CD4-positive, alpha-beta T cell treated with Interleukin-10 for 1 hour (primary cell): ENCODE data around the gene ROM1.
"Not testable (repeated sequence)": the region's sequence is repeated elsewhere in the genome, so short reads cannot be mapped to it uniquely, and the experiment has no call there.

Experiments used
- DNase-seq: peaks from one replicate; pipeline ENCODE4 v3.0.0-alpha.2; 2020

The ROM1 gene

GRCh38 chr11:62610814-62611704 is 2.0 kb upstream of the ROM1 start:
- DNase-seq = no peak

DNA sequence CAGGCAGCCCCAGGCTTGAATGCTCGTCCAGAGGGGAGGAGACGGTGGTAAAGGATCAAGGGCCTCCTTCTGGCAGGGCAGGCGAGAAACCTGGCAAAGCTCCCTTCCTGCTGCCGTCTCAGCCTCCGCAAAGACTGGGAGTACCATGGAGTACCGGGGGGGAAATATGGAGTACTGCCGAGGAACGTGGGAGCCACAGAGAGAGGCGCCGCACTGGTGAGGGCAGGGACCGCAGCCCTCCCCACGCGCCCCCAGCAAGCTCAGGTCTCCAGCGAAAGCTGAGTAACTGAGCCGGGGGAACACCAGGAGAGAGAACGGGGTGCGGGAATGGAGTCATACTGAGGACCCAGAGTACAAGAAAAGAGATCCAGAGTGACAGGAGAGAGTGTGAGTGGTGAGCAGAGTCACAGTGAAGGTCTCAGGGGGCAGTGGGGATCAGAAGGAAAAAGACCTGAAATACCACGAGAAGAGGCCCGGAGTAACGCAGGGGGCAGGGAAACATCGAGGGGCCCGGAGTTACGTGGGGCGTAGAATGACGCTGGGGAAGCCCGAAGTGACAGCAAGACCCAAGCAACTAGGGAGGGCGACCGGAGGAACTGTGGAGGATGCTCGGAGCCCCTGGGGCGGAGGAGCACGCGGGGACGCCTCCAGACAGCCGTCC is 1.2 kb upstream of the ROM1 start:
- DNase-seq = no peak

- no peak for DNase-seq
Observed at GRCh38 chr11:62613291-62613778, 278 bp downstream of the ROM1 start.

DNA sequence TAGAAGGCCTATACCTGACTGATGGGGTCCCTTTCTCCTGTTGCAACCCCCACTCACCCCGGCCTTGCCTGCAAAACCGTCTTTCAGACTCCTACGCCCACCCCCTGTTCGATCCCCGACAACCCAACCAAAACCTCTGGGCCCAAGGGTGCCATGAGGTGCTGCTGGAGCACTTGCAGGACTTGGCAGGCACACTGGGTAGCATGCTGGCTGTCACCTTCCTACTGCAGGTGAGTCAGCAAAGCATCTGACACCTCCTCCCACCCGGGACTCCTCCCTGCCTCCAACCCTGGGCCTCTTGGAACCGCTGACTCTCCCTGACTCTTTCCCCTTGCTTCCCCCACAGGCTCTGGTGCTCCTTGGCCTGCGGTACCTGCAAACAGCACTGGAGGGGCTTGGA is 1.2 kb downstream of the ROM1 start:
- no peak for DNase-seq

DNA sequence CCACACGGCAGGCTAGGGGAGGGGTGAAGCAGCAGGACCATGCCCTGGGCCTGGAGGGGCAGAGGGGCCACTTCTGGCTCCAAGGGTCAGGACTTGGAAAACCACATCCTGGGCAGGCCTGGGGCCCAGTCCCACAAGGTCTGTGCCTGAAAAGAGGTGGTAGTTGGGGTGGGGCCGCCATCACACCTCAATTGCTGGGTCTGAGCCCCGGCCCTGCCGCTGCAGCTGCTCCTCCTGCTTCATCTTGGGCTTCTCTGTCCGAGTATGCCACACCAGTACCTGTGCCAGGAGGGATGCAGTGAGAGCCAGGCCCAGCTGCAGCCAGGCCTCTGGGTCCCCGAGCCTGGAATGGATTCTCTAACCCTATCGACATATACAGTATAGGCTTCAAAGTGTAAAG is 2.5 kb downstream of the ROM1 start:
- no peak for DNase-seq

DNA sequence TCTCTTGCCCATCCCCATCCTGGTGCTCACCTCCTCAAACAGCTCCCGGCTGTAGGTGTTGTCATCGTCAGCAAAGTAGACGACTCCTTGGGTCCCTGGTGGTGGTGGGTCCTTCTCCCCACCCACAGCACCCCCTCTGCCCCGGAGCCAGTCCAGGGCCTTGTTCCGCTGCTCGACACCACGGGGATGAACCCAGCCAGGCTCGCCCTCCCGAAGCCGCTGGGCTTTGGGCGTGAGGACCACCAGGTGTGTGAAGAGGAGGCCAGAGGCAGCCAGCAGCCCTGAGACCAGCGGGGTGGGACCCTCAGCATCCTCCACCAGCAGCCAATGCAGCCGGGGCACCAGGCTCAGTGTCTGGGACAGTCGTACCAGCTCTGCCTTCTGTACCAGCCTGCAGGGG is 3.9 kb downstream of the ROM1 start:
- not testable (repeated sequence) for DNase-seq

GRCh38 chr11:62621027-62621566 is 8.0 kb downstream of the ROM1 start:
- no peak for DNase-seq

- peak; percentile 99 for DNase-seq
Observed at GRCh38 chr11:62621567-62622470, 8.8 kb downstream of the ROM1 start, which contains the start of gene B3GAT3. Gene B3GAT3, minus strand, starts transcription at chr11:62621986. Its CDS starts 39 bp downstream, at chr11:62621947.

- no peak for DNase-seq
Observed at GRCh38 chr11:62622476-62623089, 9.5 kb downstream of the ROM1 start.

GRCh38 chr11:62627713-62628112 is 14.7 kb downstream of the ROM1 start:
- no peak for DNase-seq

GRCh38 chr11:62632492-62632891 is 19.4 kb downstream of the ROM1 start:
- no peak for DNase-seq

DNA sequence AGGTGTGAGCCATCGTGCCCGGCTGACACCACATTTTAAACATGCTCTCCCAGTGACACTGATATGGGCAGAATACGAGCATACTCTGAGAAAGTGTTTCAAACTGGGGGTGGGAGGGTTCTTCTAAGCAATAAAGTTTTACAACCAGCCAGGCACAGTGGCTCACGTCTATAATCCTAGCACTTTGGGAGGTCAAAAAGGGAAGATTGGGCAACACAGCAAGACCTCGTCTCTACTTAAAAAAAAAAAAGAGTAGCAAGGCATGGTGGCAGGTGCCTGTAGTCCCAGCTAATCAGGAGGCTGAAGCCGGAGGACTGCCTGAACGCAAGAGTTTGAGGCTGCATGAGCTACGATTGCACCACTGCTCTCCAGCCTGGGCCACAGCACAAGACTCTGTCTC is 31.2 kb downstream of the ROM1 start:
- DNase-seq = no peak

DNA sequence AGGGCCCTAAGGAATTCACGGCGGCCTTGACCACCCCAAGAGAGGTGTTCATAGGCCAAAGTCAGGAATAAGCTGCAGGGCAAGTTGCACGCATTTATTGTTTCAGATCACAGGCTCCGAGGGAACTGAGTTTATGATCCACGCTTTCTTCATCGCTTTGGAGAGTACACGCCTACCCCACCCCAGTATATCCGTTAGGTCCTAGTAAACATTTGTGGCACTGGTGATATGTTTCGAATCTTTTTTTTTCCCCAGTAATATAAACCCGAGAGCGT is 32.6 kb downstream of the ROM1 start:
- no peak for DNase-seq

- DNase-seq = peak; percentile 99
Observed at GRCh38 chr11:62645946-62646824, 33.1 kb downstream of the ROM1 start, which contains the start of gene GANAB. Gene GANAB, minus strand, starts transcription at chr11:62646613. Its CDS starts 14 bp downstream, at chr11:62646599.

GRCh38 chr11:62646825-62647608 is 34.0 kb downstream of the ROM1 start:
- DNase-seq = no peak

DNA sequence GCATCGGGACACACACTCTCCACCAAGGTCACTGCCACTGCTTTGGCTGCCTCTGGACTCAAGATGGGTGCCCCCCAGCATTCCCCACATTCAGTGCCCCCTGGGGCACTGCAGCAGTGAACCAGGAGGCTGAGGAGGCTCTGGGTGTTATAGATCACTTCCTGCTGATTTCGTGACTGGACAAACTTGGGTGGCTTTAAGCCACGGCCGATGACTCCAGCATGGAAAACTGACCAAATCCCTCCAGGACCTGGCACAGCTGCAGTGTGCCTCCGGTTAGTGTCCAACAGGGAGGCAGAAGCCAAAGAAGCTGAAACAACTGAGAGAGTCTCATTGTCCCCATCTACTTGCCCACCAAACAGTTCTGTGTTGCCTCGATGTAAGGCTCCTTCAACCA is 34.5 kb downstream of the ROM1 start:
- DNase-seq = no peak

GRCh38 chr11:62648185-62648966 is 35.3 kb downstream of the ROM1 start:
- DNase-seq = no peak

- DNase-seq = no peak
Observed at GRCh38 chr11:62648967-62649364, 35.9 kb downstream of the ROM1 start.

DNA sequence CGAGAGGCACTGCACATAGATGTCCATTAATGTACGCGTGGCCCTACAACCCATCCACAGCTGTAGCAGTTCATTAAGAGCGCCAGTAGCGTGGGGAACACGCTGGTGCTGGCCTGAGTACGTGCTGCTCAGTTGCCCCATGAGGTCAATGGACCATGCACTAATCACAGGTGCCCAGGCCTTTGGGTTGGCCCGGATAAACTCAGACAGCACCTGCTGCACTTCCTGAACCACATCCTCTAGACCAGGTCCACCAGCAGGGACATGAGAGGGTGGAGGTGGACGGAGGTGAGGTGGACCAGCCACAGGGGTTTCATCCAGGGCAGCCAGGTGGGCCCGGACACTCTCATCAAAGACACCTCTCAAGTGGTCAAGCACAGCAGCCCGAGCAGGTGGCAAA is 36.4 kb downstream of the ROM1 start:
- no peak for DNase-seq

DNA sequence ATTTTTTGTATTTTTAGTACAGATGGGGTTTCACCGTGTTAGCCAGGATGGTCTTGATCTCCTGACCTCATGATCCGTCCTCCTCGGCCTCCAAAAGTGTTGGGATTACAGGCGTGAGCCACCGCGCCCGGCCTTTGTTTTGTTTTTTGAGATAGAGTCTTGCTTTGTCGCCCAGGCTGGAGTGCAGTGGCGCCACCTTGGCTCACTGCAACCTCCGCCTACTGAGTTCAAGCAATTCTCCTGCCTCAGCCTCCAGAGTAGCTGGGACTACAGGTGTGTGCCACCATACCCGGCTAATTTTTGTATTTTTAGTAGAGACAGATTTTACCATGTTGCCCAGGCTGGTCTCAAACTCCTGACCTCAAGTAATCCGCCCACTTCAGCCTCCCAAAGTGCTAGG is 37.2 kb downstream of the ROM1 start:
- not testable (repeated sequence) for DNase-seq
